Measurements from ENCODE around the gene C3orf80. TPM values are rescaled to one million over a fixed set of nuclear protein-coding genes. Genes with fewer than 3 reads are reported as not detected.
A peak's percentile ranks its signal among the peaks of the same experiment; 100 is the strongest.
"Not testable (repeated sequence)": the region's sequence is repeated elsewhere in the genome, so short reads cannot be mapped to it uniquely, and the experiment has no call there.

The C3orf80 gene
- total RNA-seq, 1 donor from 2014 or later: 0.34 TPM

- H3K4me3 Mint-ChIP-seq (ENCODE audit: unreplicated experiment): no peak overlapping the region
- H3K27me3 Mint-ChIP-seq (ENCODE audit: unreplicated experiment): peaks cover 3% of the 10 kb centered on the region
- H3K9me3 Mint-ChIP-seq (ENCODE audit: unreplicated experiment): peaks cover 3% of the 10 kb centered on the region
- peaks cover 4% of the 10 kb centered on the region for H3K36me3 Mint-ChIP-seq (ENCODE audit: unreplicated experiment)
- no peak for TF ChIP-seq CTCF (IDR thresholded peaks at IDR 0.05; ENCODE audit: partially characterized antibody, unreplicated experiment)
- H3K27ac Mint-ChIP-seq (ENCODE audit: unreplicated experiment): peak overlapping the region; percentile 64
- no peak for DNase-seq
- no peaks in the 10 kb centered on the region for H3K4me1 Mint-ChIP-seq (ENCODE audit: low read depth, unreplicated experiment)
These were observed 24.9 kb upstream of the C3orf80 start for GRCh38 chr3:160200353-160200752.

- H3K36me3 Mint-ChIP-seq (ENCODE audit: unreplicated experiment); DNase-seq; H3K9me3 Mint-ChIP-seq (ENCODE audit: unreplicated experiment); H3K27me3 Mint-ChIP-seq (ENCODE audit: unreplicated experiment); H3K27ac Mint-ChIP-seq (ENCODE audit: unreplicated experiment); H3K4me1 Mint-ChIP-seq (ENCODE audit: low read depth, unreplicated experiment); H3K4me3 Mint-ChIP-seq (ENCODE audit: unreplicated experiment): not testable (repeated sequence)
These were observed 20.7 kb upstream of the C3orf80 start for GRCh38 chr3:160204396-160205011.

- H3K9me3 Mint-ChIP-seq (ENCODE audit: unreplicated experiment): no peaks in the 10 kb centered on the region
- no peak for TF ChIP-seq CTCF (IDR thresholded peaks at IDR 0.05; ENCODE audit: partially characterized antibody, unreplicated experiment)
- DNase-seq: no peak
- H3K4me1 Mint-ChIP-seq (ENCODE audit: low read depth, unreplicated experiment): no peaks in the 10 kb centered on the region
- H3K36me3 Mint-ChIP-seq (ENCODE audit: unreplicated experiment): no peaks in the 10 kb centered on the region
- no peak overlapping the region for H3K27ac Mint-ChIP-seq (ENCODE audit: unreplicated experiment)
- peaks cover 3% of the 10 kb centered on the region for H3K27me3 Mint-ChIP-seq (ENCODE audit: unreplicated experiment)
- H3K4me3 Mint-ChIP-seq (ENCODE audit: unreplicated experiment): no peak overlapping the region
These were observed 19.6 kb upstream of the C3orf80 start for GRCh38 chr3:160205606-160206005.

- no peaks in the 10 kb centered on the region for H3K36me3 Mint-ChIP-seq (ENCODE audit: unreplicated experiment)
- no peak overlapping the region for H3K27ac Mint-ChIP-seq (ENCODE audit: unreplicated experiment)
- TF ChIP-seq CTCF (IDR thresholded peaks at IDR 0.05; ENCODE audit: partially characterized antibody, unreplicated experiment): no peak
- no peak overlapping the region for H3K4me3 Mint-ChIP-seq (ENCODE audit: unreplicated experiment)
- DNase-seq: no peak
- no peaks in the 10 kb centered on the region for H3K9me3 Mint-ChIP-seq (ENCODE audit: unreplicated experiment)
- no peaks in the 10 kb centered on the region for H3K27me3 Mint-ChIP-seq (ENCODE audit: unreplicated experiment)
- H3K4me1 Mint-ChIP-seq (ENCODE audit: low read depth, unreplicated experiment): no peaks in the 10 kb centered on the region
These were observed 14.9 kb upstream of the C3orf80 start for GRCh38 chr3:160210341-160210740.

GRCh38 chr3:160210799-160211221, 14.4 kb upstream of the C3orf80 start:
- no peak overlapping the region for H3K27ac Mint-ChIP-seq (ENCODE audit: unreplicated experiment)
- H3K4me1 Mint-ChIP-seq (ENCODE audit: low read depth, unreplicated experiment): no peaks in the 10 kb centered on the region
- no peaks in the 10 kb centered on the region for H3K27me3 Mint-ChIP-seq (ENCODE audit: unreplicated experiment)
- no peak overlapping the region for H3K4me3 Mint-ChIP-seq (ENCODE audit: unreplicated experiment)
- DNase-seq: no peak
- no peaks in the 10 kb centered on the region for H3K9me3 Mint-ChIP-seq (ENCODE audit: unreplicated experiment)
- TF ChIP-seq CTCF (IDR thresholded peaks at IDR 0.05; ENCODE audit: partially characterized antibody, unreplicated experiment): no peak
- no peaks in the 10 kb centered on the region for H3K36me3 Mint-ChIP-seq (ENCODE audit: unreplicated experiment)
